Stomach (tissue), 9 donors: ENCODE results near the gene THBS1. TPM values are rescaled to one million over a fixed set of nuclear protein-coding genes. Genes with fewer than 3 reads are reported as not detected.

Experiments used
- DNase-seq, 2 donors: peaks; one replicate each; pipeline versions ENCODE4 v3.0.0 to v3.0.0-alpha.2; 2013 to 2019
- H3K27ac ChIP-seq, 5 donors: fragments of 200-600 bp in 4 of 5; sonication (generic) in 4 of 5; one replicate each; pipeline ENCODE4 v1.5.1; 2013 to 2019; ENCODE audit warnings: mild to moderate bottlenecking in 1 of 5, moderate library complexity in 1 of 5
- H3K27me3 ChIP-seq, 3 donors: fragments of 200-600 bp; sonication (generic); one replicate each; pipeline ENCODE4 v1.5.1; 2017 to 2019; ENCODE audit warnings: mixed run types in 1 of 3
- H3K36me3 ChIP-seq, 4 donors: fragments of 200-600 bp; sonication (generic); 1 replicate in 3 of 4; 2 replicates in 1 of 4; pipeline ENCODE4 v1.5.1; 2016 to 2019
- H3K4me1 ChIP-seq, 4 donors: fragments of 200-600 bp; sonication (generic); one replicate each; pipeline ENCODE4 v1.5.1; 2016 to 2019
- H3K4me3 ChIP-seq, 4 donors: fragments of 200-600 bp; sonication (generic) in 3 of 4; one replicate each; pipeline ENCODE4 v1.5.1; 2016 to 2019; ENCODE audit warnings: mild to moderate bottlenecking in 1 of 4
- H3K9me3 ChIP-seq, 4 donors: fragments of 200-600 bp; sonication (generic); one replicate each; pipeline ENCODE4 v1.5.1; 2016 to 2019
- CTCF ChIP-seq, 7 experiments: fragments of 450-650 bp in 4 of 7; fragments of 200-600 bp in 3 of 7; sonication (generic) in 3 of 7; IDR thresholded peaks; one replicate each; pipeline ENCODE4 v1.5.1; 2016 to 2019; ENCODE audit warnings: antibody characterized with exemption in 7 of 7, control low read depth in 2 of 7, mild to moderate bottlenecking in 1 of 7
- EP300 ChIP-seq: sonication (generic); formaldehyde crosslinking; IDR thresholded peaks from one replicate; pipeline ENCODE4 v1.6.1; 2017; ENCODE audit warnings: antibody characterized with exemption
- POLR2A ChIP-seq, 4 donors: fragments of 450-650 bp; IDR thresholded peaks; one replicate each; pipeline ENCODE4 v1.6.1; 2016; ENCODE audit warnings: antibody characterized with exemption in 4 of 4, control low read depth in 2 of 4, mild to moderate bottlenecking in 1 of 4, moderate library complexity in 1 of 4
- POLR2AphosphoS5 ChIP-seq, 3 donors: sonication (generic); formaldehyde crosslinking; IDR thresholded peaks; one replicate each; pipeline ENCODE4 v1.6.1; 2016; ENCODE audit warnings: antibody characterized with exemption in 3 of 3
- WGBS, 5 donors: extraction: QIAGEN DNeasy Blood & Tissue Kit in 3 of 5; methylation state at CpG; one replicate each; pipeline versions ENCODE4 v1.1.5 to v1.1.7; 2013 to 2018; 5-methylcytosine and 5-hydroxymethylcytosine counted together
- intact Hi-C: fragments of 100-400 bp; cut with DNase I; formaldehyde crosslinking; loops from one replicate; pipeline ENCODE4 v1.15.1; 2023; ENCODE audit warnings: low total_unique reads
- polyA plus RNA-seq, 3 donors: library from polyadenylated mRNA; stranded (reverse); fragments of 200-250 nt; gene quantifications; one replicate each; pipeline ENCODE4 v1.2.3, GENCODE V29; 2013
- total RNA-seq, 5 donors: library from RNA; depleted of rRNA; stranded (reverse); fragments of >200 nt; gene quantifications; one replicate each; pipeline versions ENCODE4 v1.1.0 to v1.2.3, GENCODE V29; 2014 to 2016
- donor health status: healthy with polysubstance abuse.
- donor health status: Bipolar disorder and iron deficiency.
- donor health status: healthy.

Gene THBS1
- total and polyA plus RNA-seq, 8 donors = 12.9 to 842 (median 179) TPM

- Histone ChIP-seq H3K36me3 (no peaks in the 10 kb centered on the region), H3K4me3 (no peak overlapping the region), H3K27ac (no peak overlapping the region), H3K27me3 (peaks cover 0 to under 1% (median 0%) of the 10 kb centered on the region in 3 donors), H3K4me1 (peaks cover 0 to 21% (median 13%) of the 10 kb centered on the region in 4 donors), H3K9me3 (no peaks in the 10 kb centered on the region)
- DNase-seq = no peak
- intact Hi-C loops = no loop called here
- 89 to 98% (median 89%) methylated on average over 6 of the region's 6 CpGs for WGBS, 5 donors
- no peak for TF ChIP-seq POLR2A (IDR thresholded peaks at IDR 0.05)
- no peak for TF ChIP-seq CTCF (IDR thresholded peaks at IDR 0.05)
- TF ChIP-seq POLR2AphosphoS5 (IDR thresholded peaks at IDR 0.05) = no peak
- TF ChIP-seq EP300 = no peak
These were observed 5.7 kb upstream of the THBS1 start for GRCh38 chr15:39575180-39575579.

GRCh38 chr15:39578851-39579486 lies 1.9 kb upstream of the THBS1 start:
- intact Hi-C loops = no loop called here
- Histone ChIP-seq H3K36me3 (peaks cover 9 to 23% (median 20%) of the 10 kb centered on the region in 4 donors), H3K27ac (peak overlapping the region in 4 of 5 donors; percentile 78 to 96 (median 95)), H3K9me3 (no peaks in the 10 kb centered on the region), H3K4me3 (peak overlapping the region in 3 of 4 donors; percentile 54 to 76 (median 61)), H3K4me1 (peaks cover 9 to 55% (median 44%) of the 10 kb centered on the region in 4 donors), H3K27me3 (peaks cover 0 to 14% (median 4%) of the 10 kb centered on the region in 3 donors)
- DNase-seq = no peak
- TF ChIP-seq POLR2A (IDR thresholded peaks at IDR 0.05) (no peak), CTCF (IDR thresholded peaks at IDR 0.05) (no peak), POLR2AphosphoS5 (IDR thresholded peaks at IDR 0.05) (no peak), EP300 (no peak)
- WGBS, 5 donors = 48 to 68% (median 59%) methylated on average over 5 of the region's 5 CpGs

- H3K9me3 ChIP-seq = no peaks in the 10 kb centered on the region
- H3K36me3 ChIP-seq = peaks cover 13 to 30% (median 26%) of the 10 kb centered on the region in 4 donors
- TF ChIP-seq EP300 (no peak), POLR2AphosphoS5 (IDR thresholded peaks at IDR 0.05) (peak in 1 of 3 donors; percentile 64)
- intact Hi-C loops = loop anchor here (5.0 kb wide), 2 partner anchors 402 to 762 kb away; no protein-coding TSS in a partner anchor
- peak; percentile 75 to 89 for DNase-seq
- 5 to 20% (median 7%) methylated on average over 18 of the region's 18 CpGs for WGBS, 5 donors
- peak overlapping the region; percentile 54 to 76 (median 63) for H3K4me3 ChIP-seq
- H3K27ac ChIP-seq = peak overlapping the region; percentile 74 to 96 (median 94)
- peaks cover 0 to 14% (median 4%) of the 10 kb centered on the region in 3 donors for H3K27me3 ChIP-seq
- H3K4me1 ChIP-seq = peaks cover 13 to 62% (median 47%) of the 10 kb centered on the region in 4 donors
These were observed 1.3 kb upstream of the THBS1 start for GRCh38 chr15:39579487-39580116.

- peak in 5 of 7 experiments; percentile 70 to 99 (median 97) for TF ChIP-seq CTCF (IDR thresholded peaks at IDR 0.05)
- TF ChIP-seq POLR2AphosphoS5 (IDR thresholded peaks at IDR 0.05) = peak in 1 of 3 donors; percentile 5
- TF ChIP-seq POLR2A (IDR thresholded peaks at IDR 0.05) = no peak
- TF ChIP-seq EP300 = no peak
- DNase-seq = peak; percentile 93 to 97
- intact Hi-C loops = loop anchor here (5.0 kb wide), 2 partner anchors 403 to 763 kb away; no protein-coding TSS in a partner anchor
- H3K4me3 ChIP-seq = peak overlapping the region; percentile 54 to 76 (median 63)
- peak overlapping the region; percentile 77 to 96 (median 94) for H3K27ac ChIP-seq
- peaks cover 0 to 14% (median 4%) of the 10 kb centered on the region in 3 donors for H3K27me3 ChIP-seq
- no peaks in the 10 kb centered on the region for H3K9me3 ChIP-seq
- peaks cover 15 to 67% (median 49%) of the 10 kb centered on the region in 4 donors for H3K4me1 ChIP-seq
- 0% methylated on average over 18 to 29 of the region's 29 CpGs for WGBS, 5 donors
- peaks cover 14 to 35% (median 31%) of the 10 kb centered on the region in 4 donors for H3K36me3 ChIP-seq
These were observed 778 bp upstream of the THBS1 start for GRCh38 chr15:39580117-39580484.
